ENCODE data around the gene STK33. TPM values are rescaled to one million over a fixed set of nuclear protein-coding genes. Genes with fewer than 3 reads are reported as not detected.
A peak's percentile ranks its signal among the peaks of the same experiment; 100 is the strongest.

Gene STK33
- total RNA-seq, 2 experiments from 2014 or later: not detected

DNA sequence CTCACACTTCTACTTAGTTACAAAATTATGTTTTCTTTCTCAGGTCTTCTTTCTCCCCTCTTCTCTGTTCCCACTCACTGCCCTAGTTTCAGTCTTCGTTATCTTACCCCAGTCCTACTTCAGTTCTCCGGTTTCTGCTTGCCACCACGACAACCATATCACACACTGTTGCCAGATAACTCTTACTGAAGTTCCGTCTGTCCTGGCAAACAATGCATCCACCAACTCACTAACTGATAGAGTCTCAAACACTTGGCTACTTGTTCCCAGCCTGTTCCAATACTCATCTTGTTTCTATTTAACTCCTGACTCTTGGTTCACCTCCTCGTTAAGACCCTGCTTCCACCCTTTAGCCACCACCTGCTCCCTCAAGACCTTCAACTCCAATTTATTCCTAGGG, 164.5 kb downstream of the STK33 start:
- H3K36me3 ChIP-seq (ENCODE audit: insufficient read depth, low read length): no peaks in the 10 kb centered on the region
- ChIA-PET POLR2A (no interaction called here), CTCF (no interaction called here)
- H3K27ac ChIP-seq (ENCODE audit: low read depth in 1 of 2, low read length in 2 of 2): no peak overlapping the region
- Mint-ChIP-seq H3K9me3 (peaks cover 4% of the 10 kb centered on the region), H3K27me3 (peaks cover 10% of the 10 kb centered on the region), H3K4me1 (ENCODE audit: low read depth) (no peaks in the 10 kb centered on the region), H3K27ac (no peak overlapping the region), H3K36me3 (ENCODE audit: low read depth) (no peaks in the 10 kb centered on the region), H3K4me3 (no peak overlapping the region)
- no peak for DNase-seq
- peaks cover 0 to 9% of the 10 kb centered on the region in 2 experiments for H3K9me3 ChIP-seq (ENCODE audit: control insufficient read depth in 1 of 2, insufficient read depth in 1 of 2, low read length in 2 of 2)
- no peak overlapping the region for H3K4me3 ChIP-seq (ENCODE audit: low read length)
- H3K27me3 ChIP-seq (ENCODE audit: control insufficient read depth in 1 of 2, insufficient read depth in 2 of 2, low read length in 2 of 2): peaks cover 0 to 6% of the 10 kb centered on the region in 2 experiments
- intact Hi-C loops (cut with DNase I, micrococcal nuclease): no loop called here
- no peaks in the 10 kb centered on the region for H3K4me1 ChIP-seq (ENCODE audit: insufficient read depth, low read length)
- no peak for ATAC-seq (ENCODE audit: poor library complexity)
- TF ChIP-seq, protein P1, sequence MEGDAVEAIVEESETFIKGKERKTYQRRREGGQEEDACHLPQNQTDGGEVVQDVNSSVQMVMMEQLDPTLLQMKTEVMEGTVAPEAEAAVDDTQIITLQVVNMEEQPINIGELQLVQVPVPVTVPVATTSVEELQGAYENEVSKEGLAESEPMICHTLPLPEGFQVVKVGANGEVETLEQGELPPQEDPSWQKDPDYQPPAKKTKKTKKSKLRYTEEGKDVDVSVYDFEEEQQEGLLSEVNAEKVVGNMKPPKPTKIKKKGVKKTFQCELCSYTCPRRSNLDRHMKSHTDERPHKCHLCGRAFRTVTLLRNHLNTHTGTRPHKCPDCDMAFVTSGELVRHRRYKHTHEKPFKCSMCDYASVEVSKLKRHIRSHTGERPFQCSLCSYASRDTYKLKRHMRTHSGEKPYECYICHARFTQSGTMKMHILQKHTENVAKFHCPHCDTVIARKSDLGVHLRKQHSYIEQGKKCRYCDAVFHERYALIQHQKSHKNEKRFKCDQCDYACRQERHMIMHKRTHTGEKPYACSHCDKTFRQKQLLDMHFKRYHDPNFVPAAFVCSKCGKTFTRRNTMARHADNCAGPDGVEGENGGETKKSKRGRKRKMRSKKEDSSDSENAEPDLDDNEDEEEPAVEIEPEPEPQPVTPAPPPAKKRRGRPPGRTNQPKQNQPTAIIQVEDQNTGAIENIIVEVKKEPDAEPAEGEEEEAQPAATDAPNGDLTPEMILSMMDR (IDR thresholded peaks at IDR 0.05): no peak

DNA sequence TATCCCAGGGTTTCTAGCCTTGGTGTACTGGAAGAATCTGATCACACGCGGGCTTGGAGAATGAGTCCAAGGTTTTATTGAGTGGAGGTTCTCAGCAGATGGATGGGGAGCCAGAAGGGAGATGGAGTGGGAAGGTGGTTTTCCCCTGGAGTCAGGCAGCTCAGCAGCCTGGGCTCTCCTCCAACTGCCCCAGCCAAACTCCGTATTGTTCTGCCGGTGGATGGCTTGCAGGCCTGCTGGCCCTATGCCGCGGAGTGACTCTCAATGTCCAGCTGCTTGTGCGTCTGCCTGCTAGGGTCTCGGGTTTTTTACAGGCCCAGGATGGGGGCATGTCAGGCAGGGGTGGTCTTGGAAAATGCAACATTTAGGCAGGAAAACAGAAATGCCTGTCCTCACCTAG, 168.0 kb downstream of the STK33 start:
- H3K9me3 Mint-ChIP-seq: peaks cover 4% of the 10 kb centered on the region
- H3K4me1 ChIP-seq (ENCODE audit: insufficient read depth, low read length): no peaks in the 10 kb centered on the region
- ATAC-seq (ENCODE audit: poor library complexity): no peak
- peaks cover 0 to 6% of the 10 kb centered on the region in 2 experiments for H3K27me3 ChIP-seq (ENCODE audit: control insufficient read depth in 1 of 2, insufficient read depth in 2 of 2, low read length in 2 of 2)
- TF ChIP-seq, protein P1 (IDR thresholded peaks at IDR 0.05): no peak
- H3K9me3 ChIP-seq (ENCODE audit: control insufficient read depth in 1 of 2, insufficient read depth in 1 of 2, low read length in 2 of 2): peaks cover 0 to 9% of the 10 kb centered on the region in 2 experiments
- H3K36me3 Mint-ChIP-seq (ENCODE audit: low read depth): no peaks in the 10 kb centered on the region
- H3K27ac Mint-ChIP-seq: no peak overlapping the region
- DNase-seq: no peak
- H3K4me3 ChIP-seq (ENCODE audit: low read length): no peak overlapping the region
- no peaks in the 10 kb centered on the region for H3K4me1 Mint-ChIP-seq (ENCODE audit: low read depth)
- H3K27ac ChIP-seq (ENCODE audit: low read depth in 1 of 2, low read length in 2 of 2): no peak overlapping the region
- intact Hi-C loops (cut with DNase I, micrococcal nuclease): no loop called here
- H3K27me3 Mint-ChIP-seq: peaks cover 5% of the 10 kb centered on the region
- no peaks in the 10 kb centered on the region for H3K36me3 ChIP-seq (ENCODE audit: insufficient read depth, low read length)
- CTCF ChIA-PET: no interaction called here
- POLR2A ChIA-PET: no interaction called here
- H3K4me3 Mint-ChIP-seq: no peak overlapping the region

DNA sequence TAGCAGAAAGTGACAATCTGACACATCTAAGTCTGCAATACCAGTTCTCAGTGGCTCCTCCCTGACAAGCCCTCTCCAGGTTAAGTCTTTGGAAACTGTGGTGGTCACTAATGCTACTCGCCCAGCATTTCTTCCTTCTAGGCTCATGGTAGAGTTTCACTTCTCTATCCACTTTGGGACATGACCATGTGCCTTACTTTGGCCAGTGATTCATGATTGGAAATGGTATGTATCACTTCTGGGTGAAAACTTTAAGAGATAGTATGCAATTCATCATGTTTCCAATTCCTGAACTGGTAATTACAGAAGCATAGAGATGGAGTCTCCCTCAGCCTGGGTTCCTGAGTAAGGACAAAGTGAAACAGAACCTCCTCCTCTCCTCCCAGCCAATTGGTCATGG, 178.8 kb downstream of the STK33 start:
- Histone ChIP-seq H3K4me3 (ENCODE audit: low read length) (no peak overlapping the region), H3K27ac (ENCODE audit: low read depth in 1 of 2, low read length in 2 of 2) (no peak overlapping the region), H3K9me3 (ENCODE audit: control insufficient read depth in 1 of 2, insufficient read depth in 1 of 2, low read length in 2 of 2) (no peaks in the 10 kb centered on the region), H3K27me3 (ENCODE audit: control insufficient read depth in 1 of 2, insufficient read depth in 2 of 2, low read length in 2 of 2) (no peaks in the 10 kb centered on the region), H3K36me3 (ENCODE audit: insufficient read depth, low read length) (no peaks in the 10 kb centered on the region), H3K4me1 (ENCODE audit: insufficient read depth, low read length) (no peaks in the 10 kb centered on the region)
- CTCF ChIA-PET: interaction anchor here (0.9 kb wide), 1 partner anchor 12 kb away, joined by 3 read pairs; no protein-coding TSS in a partner anchor
- H3K36me3 Mint-ChIP-seq (ENCODE audit: low read depth): no peaks in the 10 kb centered on the region
- DNase-seq (peak in 1 of 14 experiments; percentile 6), ATAC-seq (ENCODE audit: poor library complexity) (no peak)
- H3K4me3 Mint-ChIP-seq: no peak overlapping the region
- no peak overlapping the region for H3K27ac Mint-ChIP-seq
- intact Hi-C loops (cut with DNase I, micrococcal nuclease): no loop called here
- POLR2A ChIA-PET: no interaction called here
- TF ChIP-seq, protein P1 (IDR thresholded peaks at IDR 0.05): no peak
- H3K27me3 Mint-ChIP-seq: peaks cover 4% of the 10 kb centered on the region
- H3K9me3 Mint-ChIP-seq: no peaks in the 10 kb centered on the region
- H3K4me1 Mint-ChIP-seq (ENCODE audit: low read depth): no peaks in the 10 kb centered on the region
